Bronchial epithelial cell (primary cell): ENCODE measurements around the gene C14orf180. TPM values are rescaled to one million over a fixed set of nuclear protein-coding genes. Genes with fewer than 3 reads are reported as not detected.

Experiments
- DNase-seq: peaks from one replicate; pipeline ENCODE4 v3.0.0-alpha.2; 2010; ENCODE audit warnings: low read depth
- FAIRE-seq: peaks from 2 replicates; lab custom pipeline; 2011; peaks lifted over from hg19 to GRCh38; lab: Jason Lieb, UNC
- H3K27me3 ChIP-seq: 2 replicates; pipeline ENCODE4 v1.5.1; 2011; ENCODE audit warnings: low read length; ENCODE audit not compliant: control insufficient read depth, insufficient read depth
- H3K36me3 ChIP-seq: 2 replicates; pipeline ENCODE4 v1.5.1; 2011; ENCODE audit warnings: low read length; ENCODE audit not compliant: control insufficient read depth, insufficient read depth
- H3K4me3 ChIP-seq: 2 replicates; pipeline ENCODE4 v1.5.1; 2011; ENCODE audit warnings: mild to moderate bottlenecking, low read depth, low read length, control low read depth
- CTCF ChIP-seq: IDR thresholded peaks from 2 replicates; pipeline ENCODE4 v1.5.1; 2011; ENCODE audit warnings: mild to moderate bottlenecking, moderate library complexity, low read length, control low read depth, inconsistent platforms; ENCODE audit not compliant: insufficient read depth, severe bottlenecking
- total RNA-seq: library from RNA; depleted of rRNA; stranded (reverse); fragments of >200 nt; gene quantifications from 2 replicates; pipeline ENCODE4 v1.2.1, GENCODE V29; 2014

The C14orf180 gene
- total RNA-seq, 1 donor from 2014 or later, result not detected

GRCh38 chr14:104591506-104592291, 12.1 kb downstream of the C14orf180 start:
- no peaks in the 10 kb centered on the region for H3K36me3 ChIP-seq
- no peak overlapping the region for H3K4me3 ChIP-seq
- no peaks in the 10 kb centered on the region for H3K27me3 ChIP-seq
- DNase-seq (no peak), FAIRE-seq (no peak)
- TF ChIP-seq CTCF, result no peak

DNA sequence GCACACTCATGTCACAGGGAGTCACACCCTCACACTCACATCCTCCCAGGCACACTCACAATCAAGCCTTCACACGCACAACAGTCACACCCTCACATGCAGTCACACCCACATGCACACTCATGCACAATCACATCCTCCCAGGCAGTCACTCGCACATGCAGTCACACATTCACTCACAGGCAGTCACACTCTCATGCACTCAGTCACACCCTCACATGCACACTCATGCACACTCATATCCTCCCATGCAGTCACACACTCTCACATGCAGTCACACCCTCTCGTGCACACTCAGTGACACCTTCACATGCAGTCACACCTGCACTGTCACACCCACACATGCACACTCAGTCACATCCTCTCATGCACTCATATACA, 12.7 kb downstream of the C14orf180 start:
- Histone ChIP-seq H3K4me3 (no peak overlapping the region), H3K36me3 (no peaks in the 10 kb centered on the region), H3K27me3 (no peaks in the 10 kb centered on the region)
- FAIRE-seq, result peak; percentile 94
- DNase-seq, result no peak
- no peak for TF ChIP-seq CTCF

DNA sequence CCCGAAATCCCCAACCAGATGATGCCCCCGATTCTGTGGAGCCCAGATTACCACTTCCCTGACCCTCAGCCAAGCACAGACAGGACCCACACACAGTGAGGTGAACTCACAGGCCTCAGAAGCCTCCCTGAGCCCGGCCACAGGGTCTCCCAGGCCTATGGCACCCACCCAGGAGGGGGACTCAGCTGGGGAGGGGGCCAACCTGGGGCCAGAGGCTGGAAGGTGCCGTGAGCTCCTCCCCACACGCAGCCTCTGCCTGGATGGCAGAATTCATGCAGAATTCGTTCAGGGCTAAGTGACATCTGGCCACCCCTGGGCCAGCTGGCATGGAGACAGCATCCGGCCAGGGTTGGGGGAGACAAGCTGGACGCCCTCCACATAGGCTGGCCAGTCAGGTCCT, 13.2 kb downstream of the C14orf180 start:
- no peak overlapping the region for H3K4me3 ChIP-seq
- no peak for TF ChIP-seq CTCF
- FAIRE-seq (no peak), DNase-seq (no peak)
- H3K27me3 ChIP-seq, result no peaks in the 10 kb centered on the region
- H3K36me3 ChIP-seq, result no peaks in the 10 kb centered on the region

DNA sequence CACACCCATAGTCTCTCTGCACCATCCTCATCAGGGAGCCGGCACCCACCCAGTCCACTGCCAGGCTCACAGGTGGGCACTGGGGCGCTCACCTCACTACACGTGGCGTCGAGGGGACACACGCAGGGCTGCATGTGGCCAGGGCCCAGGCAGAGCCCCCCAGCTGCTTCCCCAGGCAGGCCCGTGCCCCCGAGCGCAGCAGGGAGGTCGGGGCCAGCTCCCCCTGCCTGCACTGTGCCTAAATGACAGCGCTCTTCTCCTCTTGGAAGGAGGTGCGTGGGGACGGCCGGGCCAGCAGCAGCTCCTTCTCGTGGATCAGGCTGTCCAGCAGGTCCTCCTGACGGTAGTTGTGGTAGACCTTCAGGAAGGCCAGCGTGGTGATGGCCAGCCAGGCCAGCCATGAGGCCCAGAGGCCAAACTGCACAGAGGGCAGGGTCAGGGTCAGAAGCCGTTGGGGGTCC, 13.7 kb downstream of the C14orf180 start:
- DNase-seq (no peak), FAIRE-seq (no peak)
- Histone ChIP-seq H3K27me3 (no peaks in the 10 kb centered on the region), H3K36me3 (no peaks in the 10 kb centered on the region), H3K4me3 (no peak overlapping the region)
- TF ChIP-seq CTCF, result no peak

- no peak overlapping the region for H3K4me3 ChIP-seq
- TF ChIP-seq CTCF, result no peak
- no peaks in the 10 kb centered on the region for H3K36me3 ChIP-seq
- DNase-seq, result no peak
- FAIRE-seq, result no peak
- H3K27me3 ChIP-seq, result no peaks in the 10 kb centered on the region
Observed at GRCh38 chr14:104593710-104594136, 14.2 kb downstream of the C14orf180 start.
